WTC11 (cell line): Measurements from ENCODE around the gene RAC2. TPM values are rescaled to one million over a fixed set of nuclear protein-coding genes. Genes with fewer than 3 reads are reported as not detected.

Source experiments
- ATAC-seq: fragments of 200-7000 bp; cut with Tn5 transposase; 2 replicates; pipeline ENCODE4 v1.10.0; 2021; ENCODE audit warnings: mild to moderate bottlenecking, moderate library complexity
- CTCF ChIA-PET: fragments of 300-600 bp; sonication (Branson Sonifier 250); formaldehyde crosslinking; loops from one replicate; lab custom pipeline; 2021; ENCODE audit warnings: antibody characterized with exemption; lab: Charles Lee
- POLR2A ChIA-PET: fragments of 350-600 bp; sonication (Branson Sonifier 250); formaldehyde crosslinking; loops from one replicate; lab custom pipeline; 2021; ENCODE audit warnings: antibody characterized with exemption; lab: Charles Lee
- DNase-seq: peaks from one replicate; pipeline ENCODE4 v3.0.0; 2021; ENCODE audit warnings: low spot score
- H3K27ac Mint-ChIP-seq: 2 replicates; pipeline ENCODE4 v1.8.0; 2021; ENCODE audit warnings: mixed read lengths
- H3K27me3 Mint-ChIP-seq: 2 replicates; pipeline ENCODE4 v1.8.0; 2021; ENCODE audit warnings: low read depth, mild to moderate bottlenecking, moderate library complexity, mixed read lengths
- H3K36me3 Mint-ChIP-seq: 2 replicates; pipeline ENCODE4 v1.8.0; 2021; ENCODE audit warnings: mixed read lengths
- H3K4me1 Mint-ChIP-seq: 2 replicates; pipeline ENCODE4 v1.8.0; 2022; ENCODE audit warnings: mixed read lengths
- H3K4me3 Mint-ChIP-seq: 2 replicates; pipeline ENCODE4 v1.8.0; 2021; ENCODE audit warnings: mild to moderate bottlenecking, moderate library complexity, mixed read lengths
- H3K9me3 Mint-ChIP-seq: 2 replicates; pipeline ENCODE4 v1.8.0; 2021; ENCODE audit warnings: mixed read lengths
- ETV6 ChIP-seq: sonication (generic); formaldehyde crosslinking; IDR thresholded peaks from 2 replicates; pipeline ENCODE4 v1.8.1; 2022; ENCODE audit warnings: mild to moderate bottlenecking, missing genetic modification reagents
- FOXK1 ChIP-seq: sonication (generic); formaldehyde crosslinking; IDR thresholded peaks from 2 replicates; pipeline ENCODE4 v1.8.0; 2022; ENCODE audit warnings: mild to moderate bottlenecking, moderate library complexity, missing genetic modification reagents
- JUN ChIP-seq: sonication (generic); formaldehyde crosslinking; IDR thresholded peaks from 2 replicates; pipeline ENCODE4 v1.8.0; 2023; ENCODE audit warnings: mild to moderate bottlenecking, missing genetic modification reagents
- KAT7 ChIP-seq: sonication (generic); formaldehyde crosslinking; IDR thresholded peaks from 2 replicates; pipeline ENCODE4 v1.8.1; 2023; ENCODE audit warnings: missing genetic modification reagents, mild to moderate bottlenecking, borderline replicate concordance
- MYBL2 ChIP-seq: sonication (generic); formaldehyde crosslinking; IDR thresholded peaks from 2 replicates; pipeline ENCODE4 v1.8.1; 2023; ENCODE audit warnings: mild to moderate bottlenecking, moderate library complexity, missing genetic modification reagents
- OVOL2 ChIP-seq: fragments of 250-450 bp; sonication (Bioruptor Pico); IDR thresholded peaks from 2 replicates; pipeline ENCODE4 v1.9.0; 2021; ENCODE audit warnings: mild to moderate bottlenecking, borderline replicate concordance
- SMAD3 ChIP-seq: sonication (generic); formaldehyde crosslinking; IDR thresholded peaks from 2 replicates; pipeline ENCODE4 v1.8.0; 2022; ENCODE audit warnings: missing genetic modification reagents, mild to moderate bottlenecking, borderline replicate concordance
- TP53 ChIP-seq: sonication (generic); formaldehyde crosslinking; IDR thresholded peaks from 2 replicates; pipeline ENCODE4 v1.8.1; 2023; ENCODE audit warnings: mild to moderate bottlenecking, missing genetic modification reagents
- ZNF121 ChIP-seq: sonication (generic); formaldehyde crosslinking; IDR thresholded peaks from 2 replicates; pipeline ENCODE4 v1.8.0; 2023; ENCODE audit warnings: missing genetic modification reagents
- ZNF671 ChIP-seq: fragments of 250-450 bp; sonication (Bioruptor Pico); IDR thresholded peaks from 2 replicates; pipeline ENCODE4 v1.8.0; 2021; ENCODE audit warnings: mild to moderate bottlenecking
- ZSCAN18 ChIP-seq: fragments of 250-450 bp; sonication (Bioruptor Pico); IDR thresholded peaks from 2 replicates; pipeline ENCODE4 v2.1.2; 2022; ENCODE audit warnings: mild to moderate bottlenecking, moderate library complexity
- total RNA-seq: library from RNA; stranded (reverse); gene quantifications from 3 replicates; pipeline ENCODE4 v1.2.3, GENCODE V29; 2021
- TF ChIP-seq, protein P1 (sequence below): sonication (generic); formaldehyde crosslinking; IDR thresholded peaks from 2 replicates; pipeline ENCODE4 v1.8.0; 2022; ENCODE audit warnings: missing genetic modification reagents
- TF ChIP-seq, protein P2 (sequence below): sonication (generic); formaldehyde crosslinking; IDR thresholded peaks from 2 replicates; pipeline ENCODE4 v1.8.1; 2023; ENCODE audit warnings: mild to moderate bottlenecking, missing genetic modification reagents, borderline replicate concordance
- TF ChIP-seq, protein P3 (sequence below): sonication (generic); formaldehyde crosslinking; IDR thresholded peaks from 2 replicates; pipeline ENCODE4 v1.8.1; 2022; ENCODE audit warnings: low read depth, mild to moderate bottlenecking, moderate library complexity, missing genetic modification reagents, borderline replicate concordance
- TF ChIP-seq, protein P4 (sequence below): sonication (generic); formaldehyde crosslinking; IDR thresholded peaks from 2 replicates; pipeline ENCODE4 v1.8.0; 2022; ENCODE audit warnings: mild to moderate bottlenecking, missing genetic modification reagents

Gene RAC2
- total RNA-seq, 1 experiment from 2014 or later, result 3.6 TPM

GRCh38 chr22:37283393-37283937 lies 39.4 kb upstream of the RAC2 start:
- TF ChIP-seq MYBL2 (CRISPR knock-in tag), result no peak
- TF ChIP-seq, protein P1, sequence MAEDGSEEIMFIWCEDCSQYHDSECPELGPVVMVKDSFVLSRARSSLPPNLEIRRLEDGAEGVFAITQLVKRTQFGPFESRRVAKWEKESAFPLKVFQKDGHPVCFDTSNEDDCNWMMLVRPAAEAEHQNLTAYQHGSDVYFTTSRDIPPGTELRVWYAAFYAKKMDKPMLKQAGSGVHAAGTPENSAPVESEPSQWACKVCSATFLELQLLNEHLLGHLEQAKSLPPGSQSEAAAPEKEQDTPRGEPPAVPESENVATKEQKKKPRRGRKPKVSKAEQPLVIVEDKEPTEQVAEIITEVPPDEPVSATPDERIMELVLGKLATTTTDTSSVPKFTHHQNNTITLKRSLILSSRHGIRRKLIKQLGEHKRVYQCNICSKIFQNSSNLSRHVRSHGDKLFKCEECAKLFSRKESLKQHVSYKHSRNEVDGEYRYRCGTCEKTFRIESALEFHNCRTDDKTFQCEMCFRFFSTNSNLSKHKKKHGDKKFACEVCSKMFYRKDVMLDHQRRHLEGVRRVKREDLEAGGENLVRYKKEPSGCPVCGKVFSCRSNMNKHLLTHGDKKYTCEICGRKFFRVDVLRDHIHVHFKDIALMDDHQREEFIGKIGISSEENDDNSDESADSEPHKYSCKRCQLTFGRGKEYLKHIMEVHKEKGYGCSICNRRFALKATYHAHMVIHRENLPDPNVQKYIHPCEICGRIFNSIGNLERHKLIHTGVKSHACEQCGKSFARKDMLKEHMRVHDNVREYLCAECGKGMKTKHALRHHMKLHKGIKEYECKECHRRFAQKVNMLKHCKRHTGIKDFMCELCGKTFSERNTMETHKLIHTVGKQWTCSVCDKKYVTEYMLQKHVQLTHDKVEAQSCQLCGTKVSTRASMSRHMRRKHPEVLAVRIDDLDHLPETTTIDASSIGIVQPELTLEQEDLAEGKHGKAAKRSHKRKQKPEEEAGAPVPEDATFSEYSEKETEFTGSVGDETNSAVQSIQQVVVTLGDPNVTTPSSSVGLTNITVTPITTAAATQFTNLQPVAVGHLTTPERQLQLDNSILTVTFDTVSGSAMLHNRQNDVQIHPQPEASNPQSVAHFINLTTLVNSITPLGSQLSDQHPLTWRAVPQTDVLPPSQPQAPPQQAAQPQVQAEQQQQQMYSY (CRISPR knock-in tag), result peak; percentile 33; the same call in 1 of the 2 replicates
- TF ChIP-seq, all 79 proteins: peak for 1
- POLR2A ChIA-PET, result no interaction called here
- Mint-ChIP-seq H3K4me3 (no peak overlapping the region), H3K27ac (no peak overlapping the region), H3K9me3 (peaks cover 6% of the 10 kb centered on the region), H3K36me3 (no peaks in the 10 kb centered on the region), H3K4me1 (peaks cover 20% of the 10 kb centered on the region), H3K27me3 (no peaks in the 10 kb centered on the region; the same call in 1 of the 2 replicates)
- DNase-seq, result no peak
- no peak for ATAC-seq
- CTCF ChIA-PET, result interaction anchor here (0.7 to 1.1 kb wide), 3 partner anchors 25 to 189 kb away, joined by 3 read pairs; no protein-coding TSS in a partner anchor

DNA sequence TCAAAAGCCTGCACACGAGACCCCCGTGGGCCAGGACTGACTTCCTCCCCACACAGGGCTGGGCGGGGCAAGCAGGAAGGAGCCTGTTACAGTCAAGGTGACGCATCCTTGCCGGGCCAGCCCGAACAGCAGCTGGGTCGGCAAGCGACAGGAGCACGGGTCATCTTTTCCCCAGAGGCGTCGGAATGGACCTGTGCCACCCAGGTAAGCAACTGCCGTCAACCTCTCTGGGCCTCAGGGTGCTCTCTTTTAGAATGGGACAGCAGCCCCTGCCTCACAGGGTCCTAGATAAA lies 38.3 kb upstream of the RAC2 start, which contains the start of gene CYTH4:
Gene CYTH4 (plus strand): TSS at position 124 of the 293 bp plus-strand sequence. CDS start 62 bp downstream, at position 186.
- TF ChIP-seq, protein P2, sequence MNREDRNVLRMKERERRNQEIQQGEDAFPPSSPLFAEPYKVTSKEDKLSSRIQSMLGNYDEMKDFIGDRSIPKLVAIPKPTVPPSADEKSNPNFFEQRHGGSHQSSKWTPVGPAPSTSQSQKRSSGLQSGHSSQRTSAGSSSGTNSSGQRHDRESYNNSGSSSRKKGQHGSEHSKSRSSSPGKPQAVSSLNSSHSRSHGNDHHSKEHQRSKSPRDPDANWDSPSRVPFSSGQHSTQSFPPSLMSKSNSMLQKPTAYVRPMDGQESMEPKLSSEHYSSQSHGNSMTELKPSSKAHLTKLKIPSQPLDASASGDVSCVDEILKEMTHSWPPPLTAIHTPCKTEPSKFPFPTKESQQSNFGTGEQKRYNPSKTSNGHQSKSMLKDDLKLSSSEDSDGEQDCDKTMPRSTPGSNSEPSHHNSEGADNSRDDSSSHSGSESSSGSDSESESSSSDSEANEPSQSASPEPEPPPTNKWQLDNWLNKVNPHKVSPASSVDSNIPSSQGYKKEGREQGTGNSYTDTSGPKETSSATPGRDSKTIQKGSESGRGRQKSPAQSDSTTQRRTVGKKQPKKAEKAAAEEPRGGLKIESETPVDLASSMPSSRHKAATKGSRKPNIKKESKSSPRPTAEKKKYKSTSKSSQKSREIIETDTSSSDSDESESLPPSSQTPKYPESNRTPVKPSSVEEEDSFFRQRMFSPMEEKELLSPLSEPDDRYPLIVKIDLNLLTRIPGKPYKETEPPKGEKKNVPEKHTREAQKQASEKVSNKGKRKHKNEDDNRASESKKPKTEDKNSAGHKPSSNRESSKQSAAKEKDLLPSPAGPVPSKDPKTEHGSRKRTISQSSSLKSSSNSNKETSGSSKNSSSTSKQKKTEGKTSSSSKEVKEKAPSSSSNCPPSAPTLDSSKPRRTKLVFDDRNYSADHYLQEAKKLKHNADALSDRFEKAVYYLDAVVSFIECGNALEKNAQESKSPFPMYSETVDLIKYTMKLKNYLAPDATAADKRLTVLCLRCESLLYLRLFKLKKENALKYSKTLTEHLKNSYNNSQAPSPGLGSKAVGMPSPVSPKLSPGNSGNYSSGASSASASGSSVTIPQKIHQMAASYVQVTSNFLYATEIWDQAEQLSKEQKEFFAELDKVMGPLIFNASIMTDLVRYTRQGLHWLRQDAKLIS (CRISPR knock-in tag), result no peak
- TF ChIP-seq ZNF671 (no peak), TP53 (no peak)
- TF ChIP-seq, protein P3, sequence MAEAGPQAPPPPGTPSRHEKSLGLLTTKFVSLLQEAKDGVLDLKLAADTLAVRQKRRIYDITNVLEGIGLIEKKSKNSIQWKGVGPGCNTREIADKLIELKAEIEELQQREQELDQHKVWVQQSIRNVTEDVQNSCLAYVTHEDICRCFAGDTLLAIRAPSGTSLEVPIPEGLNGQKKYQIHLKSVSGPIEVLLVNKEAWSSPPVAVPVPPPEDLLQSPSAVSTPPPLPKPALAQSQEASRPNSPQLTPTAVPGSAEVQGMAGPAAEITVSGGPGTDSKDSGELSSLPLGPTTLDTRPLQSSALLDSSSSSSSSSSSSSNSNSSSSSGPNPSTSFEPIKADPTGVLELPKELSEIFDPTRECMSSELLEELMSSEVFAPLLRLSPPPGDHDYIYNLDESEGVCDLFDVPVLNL (CRISPR knock-in tag), result no peak
- TF ChIP-seq, all 79 proteins: peak for 0
- POLR2A ChIA-PET, result no interaction called here

DNA sequence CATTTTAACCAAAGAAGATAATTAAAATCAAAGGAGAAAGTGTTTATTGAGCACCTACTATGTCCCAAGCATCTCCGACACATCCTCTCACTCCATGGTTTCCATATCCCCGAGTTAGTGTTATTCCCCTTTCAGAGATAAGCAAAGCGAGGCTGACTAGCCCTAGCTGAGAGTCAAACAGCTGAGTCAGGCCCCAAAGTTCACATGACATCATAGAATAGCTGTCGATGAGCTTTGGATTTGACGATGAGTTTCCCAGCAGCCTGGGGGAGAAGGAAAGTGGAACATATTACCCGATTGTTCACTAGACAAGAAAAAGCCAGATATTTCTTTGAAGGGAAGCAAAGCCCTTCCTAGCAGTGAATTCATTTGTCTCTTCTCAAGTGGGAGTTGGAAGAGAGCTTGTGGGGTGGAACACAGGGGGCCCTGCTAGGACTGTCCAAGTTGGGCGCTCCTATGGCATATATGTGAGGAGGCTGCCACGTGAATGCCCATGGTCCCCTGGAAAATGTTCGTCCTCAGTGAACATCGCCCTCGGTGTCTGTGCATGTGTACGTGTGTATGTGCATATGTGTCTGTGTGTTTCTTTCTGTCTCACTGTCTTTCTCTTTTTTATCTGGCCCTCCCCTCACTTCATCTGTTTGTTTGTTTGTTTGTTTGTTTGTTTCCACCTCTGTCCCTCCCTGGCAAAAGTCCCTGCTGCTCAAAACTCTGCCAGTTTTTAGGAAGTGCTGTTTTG lies 37.7 kb upstream of the RAC2 start:
- CTCF ChIA-PET, result no interaction called here
- peaks cover 6% of the 10 kb centered on the region for H3K9me3 Mint-ChIP-seq
- TF ChIP-seq ZNF121 (CRISPR knock-in tag), result no peak
- TF ChIP-seq, protein P4, sequence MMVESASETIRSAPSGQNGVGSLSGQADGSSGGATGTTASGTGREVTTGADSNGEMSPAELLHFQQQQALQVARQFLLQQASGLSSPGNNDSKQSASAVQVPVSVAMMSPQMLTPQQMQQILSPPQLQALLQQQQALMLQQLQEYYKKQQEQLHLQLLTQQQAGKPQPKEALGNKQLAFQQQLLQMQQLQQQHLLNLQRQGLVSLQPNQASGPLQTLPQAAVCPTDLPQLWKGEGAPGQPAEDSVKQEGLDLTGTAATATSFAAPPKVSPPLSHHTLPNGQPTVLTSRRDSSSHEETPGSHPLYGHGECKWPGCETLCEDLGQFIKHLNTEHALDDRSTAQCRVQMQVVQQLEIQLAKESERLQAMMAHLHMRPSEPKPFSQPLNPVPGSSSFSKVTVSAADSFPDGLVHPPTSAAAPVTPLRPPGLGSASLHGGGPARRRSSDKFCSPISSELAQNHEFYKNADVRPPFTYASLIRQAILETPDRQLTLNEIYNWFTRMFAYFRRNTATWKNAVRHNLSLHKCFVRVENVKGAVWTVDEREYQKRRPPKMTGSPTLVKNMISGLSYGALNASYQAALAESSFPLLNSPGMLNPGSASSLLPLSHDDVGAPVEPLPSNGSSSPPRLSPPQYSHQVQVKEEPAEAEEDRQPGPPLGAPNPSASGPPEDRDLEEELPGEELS (CRISPR knock-in tag), result no peak
- TF ChIP-seq SMAD3, result no peak
- no peak for TF ChIP-seq JUN
- TF ChIP-seq ETV6 (CRISPR knock-in tag), result no peak
- no peak for TF ChIP-seq OVOL2 (CRISPR knock-in tag)
- no peak for TF ChIP-seq ZSCAN18 (CRISPR knock-in tag)
- TF ChIP-seq KAT7 (CRISPR knock-in tag), result no peak
- no peak for TF ChIP-seq FOXK1 (CRISPR knock-in tag)
- TF ChIP-seq, all 79 proteins: peak for 0
- ATAC-seq, result no peak
- no peaks in the 10 kb centered on the region; the same call in 1 of the 2 replicates for H3K27me3 Mint-ChIP-seq
- no peak overlapping the region for H3K27ac Mint-ChIP-seq
- no peaks in the 10 kb centered on the region for H3K36me3 Mint-ChIP-seq
- H3K4me3 Mint-ChIP-seq, result no peak overlapping the region
- POLR2A ChIA-PET, result no interaction called here
- no peak for DNase-seq
- H3K4me1 Mint-ChIP-seq, result peaks cover 20% of the 10 kb centered on the region

More for the DNA sequence above, 38.3 kb upstream of the RAC2 start, which contains the start of gene CYTH4:
- Mint-ChIP-seq H3K9me3 (peaks cover 6% of the 10 kb centered on the region), H3K4me3 (no peak within 1 kb of the TSS), H3K27me3 (no peaks in the 10 kb centered on the region; the same call in 1 of the 2 replicates), H3K27ac (no peak within 1 kb of the TSS), H3K4me1 (peaks cover 20% of the 10 kb centered on the region), H3K36me3 (no peaks in the 10 kb centered on the region)
- no peak for ATAC-seq
- CTCF ChIA-PET, result interaction anchor here (1.0 kb wide), 1 partner anchor 24 kb away, joined by 3 read pairs; no protein-coding TSS in a partner anchor
- DNase-seq, result no peak
